A549 (cell line): Measurements from ENCODE around the gene SLC26A6. TPM values are rescaled to one million over a fixed set of nuclear protein-coding genes. Genes with fewer than 3 reads are reported as not detected.

ENCODE experiments used
- ATAC-seq, 2 experiments: fragments of 200-7000 bp in 1 of 2; fragments of >200 bp in 1 of 2; cut with Nextera tagmentation in 1 of 2; cut with Tn5 transposase in 1 of 2; 3 replicates each; pipeline versions ENCODE4 v1.8.0 to v1.9.1; 2018 to 2020; ENCODE audit warnings: mild to moderate bottlenecking in 1 of 2, moderate library complexity in 1 of 2
- CTCF ChIA-PET: fragments of 300-600 bp; sonication (Branson Sonifier 250); formaldehyde crosslinking; extraction: SDS; loops from one replicate; lab custom pipeline; 2021; ENCODE audit warnings: antibody characterized with exemption, inconsistent platforms; lab: Yijun Ruan, JAX
- POLR2A ChIA-PET: fragments of 350-600 bp; formaldehyde crosslinking; extraction: SDS; loops from one replicate; lab custom pipeline; 2021; ENCODE audit warnings: antibody characterized with exemption, inconsistent platforms; lab: Yijun Ruan, JAX
- DNase-seq, 2 experiments: peaks; one replicate each; pipeline versions ENCODE4 v3.0.0 to v3.0.0-alpha.2; 2011 to 2016; ENCODE audit warnings: low read depth in 1 of 2, low spot score in 1 of 2
- FAIRE-seq: peaks from 2 replicates; lab custom pipeline; 2011; peaks lifted over from hg19 to GRCh38; lab: Jason Lieb, UNC
- H3K27ac ChIP-seq, 2 experiments: fragments of >200 bp; sonication (Bioruptor Twin); formaldehyde crosslinking; 3 replicates each; pipeline ENCODE4 v1.5.1; 2016 to 2017
- H3K4me1 ChIP-seq: fragments of >200 bp; sonication (Bioruptor Twin); formaldehyde crosslinking; 3 replicates; pipeline ENCODE4 v1.6.1; 2016
- H3K4me2 ChIP-seq: fragments of >200 bp; sonication (Bioruptor Twin); formaldehyde crosslinking; 3 replicates; pipeline ENCODE4 v1.6.1; 2016
- H3K4me3 ChIP-seq: fragments of >200 bp; sonication (Bioruptor Twin); formaldehyde crosslinking; 3 replicates; pipeline ENCODE4 v1.5.1; 2016
- H3K9me3 ChIP-seq: fragments of >200 bp; sonication (Bioruptor Twin); formaldehyde crosslinking; 3 replicates; pipeline ENCODE4 v1.6.1; 2016
- BHLHE40 ChIP-seq: IDR thresholded peaks from 2 replicates; pipeline ENCODE4 v1.6.1; 2012; ENCODE audit warnings: low read depth, low read length, inconsistent platforms
- CBX8 ChIP-seq: fragments of 200-600 bp; sonication (generic); IDR thresholded peaks from 2 replicates; pipeline ENCODE4 v1.6.1; 2016
- E2F6 ChIP-seq: IDR thresholded peaks from 2 replicates; pipeline ENCODE4 v1.6.1; 2012; ENCODE audit warnings: low read depth, borderline replicate concordance
- EHF ChIP-seq: fragments of 250-450 bp; sonication (Bioruptor Pico); IDR thresholded peaks from 2 replicates; pipeline ENCODE4 v1.5.0; 2020; ENCODE audit warnings: mild to moderate bottlenecking
- ESRRA ChIP-seq: fragments of 150-350 bp; IDR thresholded peaks from 2 replicates; pipeline ENCODE4 v1.6.1; 2014; ENCODE audit warnings: mild to moderate bottlenecking, low read length, borderline replicate concordance
- FOSB ChIP-seq: fragments of 250-450 bp; sonication (Bioruptor Pico); IDR thresholded peaks from 2 replicates; pipeline ENCODE4 v1.5.0; 2020; ENCODE audit warnings: mild to moderate bottlenecking, moderate library complexity
- GATA3 ChIP-seq: IDR thresholded peaks from 2 replicates; pipeline ENCODE4 v1.6.1; 2012; ENCODE audit warnings: borderline replicate concordance
- HES2 ChIP-seq: fragments of >200 bp; sonication (Bioruptor Twin); formaldehyde crosslinking; IDR thresholded peaks from 2 replicates; pipeline ENCODE4 v1.6.1; 2016
- HOXA7 ChIP-seq: fragments of 250-450 bp; sonication (Bioruptor Pico); IDR thresholded peaks from 2 replicates; pipeline ENCODE4 v1.5.0; 2020; ENCODE audit warnings: mild to moderate bottlenecking, moderate library complexity
- HOXB5 ChIP-seq: fragments of 250-450 bp; sonication (Bioruptor Pico); IDR thresholded peaks from 2 replicates; pipeline ENCODE4 v1.5.0; 2020; ENCODE audit warnings: mild to moderate bottlenecking, moderate library complexity
- JUN ChIP-seq, 2 experiments: fragments of >200 bp; sonication (Bioruptor Twin); formaldehyde crosslinking; IDR thresholded peaks; 2 replicates in 1 of 2; 3 replicates in 1 of 2; pipeline ENCODE4 v1.6.1; 2016 to 2017
- JUNB ChIP-seq: fragments of >200 bp; sonication (Bioruptor Twin); formaldehyde crosslinking; IDR thresholded peaks from 2 replicates; pipeline ENCODE4 v1.6.1; 2016
- NPAS2 ChIP-seq: fragments of 250-450 bp; sonication (Bioruptor Pico); IDR thresholded peaks from 2 replicates; pipeline ENCODE4 v1.8.0; 2022; ENCODE audit warnings: mild to moderate bottlenecking, moderate library complexity, borderline replicate concordance
- POLR2A ChIP-seq: IDR thresholded peaks from 2 replicates; pipeline ENCODE4 v1.6.1; 2012; ENCODE audit warnings: mild to moderate bottlenecking, low read length
- RARB ChIP-seq: fragments of 250-450 bp; sonication (Bioruptor Pico); IDR thresholded peaks from 2 replicates; pipeline ENCODE4 v1.8.0; 2021; ENCODE audit warnings: mild to moderate bottlenecking, moderate library complexity
- RFX5 ChIP-seq: fragments of 450-650 bp; IDR thresholded peaks from 2 replicates; pipeline ENCODE4 v1.7.1; 2014; ENCODE audit warnings: antibody characterized with exemption, mild to moderate bottlenecking, moderate library complexity
- SMC3 ChIP-seq: fragments of >200 bp; sonication (Bioruptor Twin); formaldehyde crosslinking; IDR thresholded peaks from 3 replicates; pipeline ENCODE4 v1.6.1; 2018; ENCODE audit warnings: inconsistent platforms
- ZFP36 ChIP-seq: fragments of 450-650 bp; IDR thresholded peaks from 2 replicates; pipeline ENCODE4 v1.6.1; 2014; ENCODE audit warnings: borderline replicate concordance; ENCODE audit not compliant: partially characterized antibody
- WGBS: methylation state at CpG from one replicate; pipeline ENCODE4 v1.1.6; 2017; ENCODE audit errors: missing lambda C conversion rate; 5-methylcytosine and 5-hydroxymethylcytosine counted together
- polyA plus RNA-seq, 4 experiments: library from polyadenylated mRNA; depleted of rRNA in 3 of 4; stranded (reverse); fragments of >200 nt; fragmentation: RNase III in 1 of 4; extraction: RNeasy Plus Mini Kit Qiagen cat#74134 plus additional on column Dnase treatment in 1 of 4; gene quantifications; 2 replicates in 3 of 4; 3 replicates in 1 of 4; pipeline ENCODE4 v1.2.3, GENCODE V29; 2011 to 2017
- TF ChIP-seq, protein P1 (sequence below): fragments of 200-600 bp; sonication (generic); IDR thresholded peaks from 2 replicates; pipeline ENCODE4 v1.6.1; 2016; ENCODE audit warnings: antibody characterized with exemption, mild to moderate bottlenecking, moderate library complexity

Gene SLC26A6
- polyA plus RNA-seq, 2 of the 4 experiments (the other 2 are of a cell fraction): 12.5 to 25.5 TPM

- peak; percentile 94 for TF ChIP-seq E2F6
- peak; percentile 81 for TF ChIP-seq RFX5
- no peak for TF ChIP-seq ZFP36
- peak; percentile 76 to 78 for TF ChIP-seq JUN (IDR thresholded peaks at IDR 0.05)
- TF ChIP-seq, all 56 proteins: peak for 23
Measured at GRCh38 chr3:48663489-48664312, 28.4 kb upstream of the SLC26A6 start (continued).

DNA sequence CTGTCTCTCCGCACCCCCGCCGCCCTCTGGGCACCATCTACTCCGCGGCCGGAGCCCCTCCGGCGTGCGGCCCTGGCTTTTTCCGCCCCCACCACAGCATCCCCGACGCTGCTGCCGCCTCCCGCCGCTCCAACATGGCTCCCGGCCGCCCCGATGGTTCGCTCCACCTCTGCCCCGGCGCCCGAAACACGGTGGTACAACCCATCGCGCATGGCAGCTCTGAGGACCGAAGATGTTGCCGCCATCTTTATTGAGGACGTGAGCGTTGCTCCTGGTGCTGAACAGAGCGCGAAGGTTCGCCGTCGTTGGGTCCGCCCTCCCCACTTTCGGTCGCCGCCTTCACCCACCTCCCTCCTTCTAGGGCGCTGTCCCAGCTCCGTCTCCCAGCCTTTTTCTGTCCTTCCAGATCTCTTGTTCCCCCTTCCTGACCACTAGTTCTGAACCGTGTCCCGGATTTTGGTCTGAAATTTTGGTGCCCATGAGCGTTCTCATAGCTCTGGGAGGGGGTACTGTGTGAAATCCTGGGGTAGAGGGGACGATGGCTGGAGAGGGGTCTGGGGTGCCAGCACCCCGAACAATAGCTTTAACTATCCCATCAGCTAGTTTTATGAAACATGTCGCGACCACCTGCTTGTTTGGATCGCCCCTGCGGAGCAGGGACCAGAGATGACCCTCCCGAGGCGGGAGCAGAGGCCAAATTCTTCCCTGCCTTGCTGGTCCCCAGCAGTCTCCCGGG lies 27.7 kb upstream of the SLC26A6 start, which contains the start of gene CELSR3:
Gene CELSR3 (minus strand): TSS at position 134 of the 736 bp plus-strand sequence. CDS start 252 bp downstream, outside the sequence.
- Histone ChIP-seq H3K4me3 (peak within 1 kb of the TSS; percentile 59), H3K27ac (peak within 1 kb of the TSS; percentile 96 to 98), H3K4me1 (peaks cover 13% of the 10 kb centered on the region), H3K4me2 (peak within 1 kb of the TSS; percentile 96), H3K9me3 (no peaks in the 10 kb centered on the region)
- ChIA-PET POLR2A (interaction anchor here (0.5 to 2.8 kb wide), 7 partner anchors 12 to 256 kb away, joined by 3 to 9 read pairs (median 5); partner anchors contain the start of genes ARIH2, IP6K2 and SLC26A6), CTCF (interaction anchor here (1.1 to 3.4 kb wide), 8 partner anchors 10 to 65 kb away, joined by 4 to 34 read pairs (median 6); partner anchors contain the start of genes NCKIPSD and SLC26A6)
- TF ChIP-seq HOXB5 (CRISPR knock-in tag) (0 out of 2 replicates have a peak, but pooled peaks have one; percentile 70), EHF (CRISPR knock-in tag) (0 out of 2 replicates have a peak, but pooled peaks have one; percentile 41), JUNB (no peak), RARB (CRISPR knock-in tag) (peak; percentile 76; the same call in 1 of the 2 replicates), ESRRA (no peak), GATA3 (peak; percentile 57), NPAS2 (CRISPR knock-in tag) (peak; percentile 22; the same call in 1 of the 2 replicates), BHLHE40 (peak; percentile 56; the same call in 1 of the 2 replicates), CBX8 (no peak), HOXA7 (CRISPR knock-in tag) (0 out of 2 replicates have a peak, but pooled peaks have one; percentile 35), HES2 (no peak), SMC3 (no peak), FOSB (CRISPR knock-in tag) (no peak; the same call in 1 of the 2 replicates), POLR2A (peak; percentile 65)
- TF ChIP-seq, protein P1, sequence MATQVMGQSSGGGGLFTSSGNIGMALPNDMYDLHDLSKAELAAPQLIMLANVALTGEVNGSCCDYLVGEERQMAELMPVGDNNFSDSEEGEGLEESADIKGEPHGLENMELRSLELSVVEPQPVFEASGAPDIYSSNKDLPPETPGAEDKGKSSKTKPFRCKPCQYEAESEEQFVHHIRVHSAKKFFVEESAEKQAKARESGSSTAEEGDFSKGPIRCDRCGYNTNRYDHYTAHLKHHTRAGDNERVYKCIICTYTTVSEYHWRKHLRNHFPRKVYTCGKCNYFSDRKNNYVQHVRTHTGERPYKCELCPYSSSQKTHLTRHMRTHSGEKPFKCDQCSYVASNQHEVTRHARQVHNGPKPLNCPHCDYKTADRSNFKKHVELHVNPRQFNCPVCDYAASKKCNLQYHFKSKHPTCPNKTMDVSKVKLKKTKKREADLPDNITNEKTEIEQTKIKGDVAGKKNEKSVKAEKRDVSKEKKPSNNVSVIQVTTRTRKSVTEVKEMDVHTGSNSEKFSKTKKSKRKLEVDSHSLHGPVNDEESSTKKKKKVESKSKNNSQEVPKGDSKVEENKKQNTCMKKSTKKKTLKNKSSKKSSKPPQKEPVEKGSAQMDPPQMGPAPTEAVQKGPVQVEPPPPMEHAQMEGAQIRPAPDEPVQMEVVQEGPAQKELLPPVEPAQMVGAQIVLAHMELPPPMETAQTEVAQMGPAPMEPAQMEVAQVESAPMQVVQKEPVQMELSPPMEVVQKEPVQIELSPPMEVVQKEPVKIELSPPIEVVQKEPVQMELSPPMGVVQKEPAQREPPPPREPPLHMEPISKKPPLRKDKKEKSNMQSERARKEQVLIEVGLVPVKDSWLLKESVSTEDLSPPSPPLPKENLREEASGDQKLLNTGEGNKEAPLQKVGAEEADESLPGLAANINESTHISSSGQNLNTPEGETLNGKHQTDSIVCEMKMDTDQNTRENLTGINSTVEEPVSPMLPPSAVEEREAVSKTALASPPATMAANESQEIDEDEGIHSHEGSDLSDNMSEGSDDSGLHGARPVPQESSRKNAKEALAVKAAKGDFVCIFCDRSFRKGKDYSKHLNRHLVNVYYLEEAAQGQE: 0 out of 2 replicates have a peak, but pooled peaks have one; percentile 37
- peak; percentile 51 to 92 for DNase-seq
- ATAC-seq: peak; percentile 61 to 73
- no peak for FAIRE-seq
- 0% methylated on average over 16 of the region's 52 CpGs for WGBS
